Neural crest cell (in vitro differentiated cells): Measurements from ENCODE around the gene POT1. TPM values are rescaled to one million over a fixed set of nuclear protein-coding genes. Genes with fewer than 3 reads are reported as not detected.

Experiments used
- DNase-seq: peaks from one replicate; pipeline ENCODE4 v3.0.0; 2021; ENCODE audit warnings: low read depth, mixed read lengths, low spot score
- H3K27ac Mint-ChIP-seq: one replicate; pipeline ENCODE4 v1.8.0; 2021; ENCODE audit warnings: mild to moderate bottlenecking, mixed read lengths; ENCODE audit not compliant: unreplicated experiment
- H3K27me3 Mint-ChIP-seq: 2 replicates; pipeline ENCODE4 v1.8.0; 2021; ENCODE audit warnings: low read depth, mild to moderate bottlenecking, mixed read lengths
- H3K36me3 Mint-ChIP-seq: 2 replicates; pipeline ENCODE4 v1.8.0; 2021; ENCODE audit warnings: low read depth, mild to moderate bottlenecking, mixed read lengths
- H3K4me1 Mint-ChIP-seq: 2 replicates; pipeline ENCODE4 v1.8.0; 2021; ENCODE audit warnings: mixed read lengths
- H3K4me3 Mint-ChIP-seq: one replicate; pipeline ENCODE4 v1.8.0; 2021; ENCODE audit warnings: mild to moderate bottlenecking, mixed read lengths
- H3K9me3 Mint-ChIP-seq: 2 replicates; pipeline ENCODE4 v1.8.0; 2021; ENCODE audit warnings: mixed read lengths
- CTCF ChIP-seq: fragments of 200-600 bp; sonication (generic); conservative IDR thresholded peaks from 2 replicates; pipeline ENCODE4 v1.5.0; 2021; ENCODE audit warnings: antibody characterized with exemption, mild to moderate bottlenecking
- total RNA-seq: library from RNA; stranded (reverse); gene quantifications from 2 replicates; pipeline ENCODE4 v1.2.1, GENCODE V29; 2021

The POT1 gene
- total RNA-seq, 1 donor from 2014 or later = 23.6 TPM

- Mint-ChIP-seq H3K4me1 (no peaks in the 10 kb centered on the region), H3K4me3 (no peak overlapping the region), H3K9me3 (no peaks in the 10 kb centered on the region), H3K27me3 (no peaks in the 10 kb centered on the region), H3K27ac (no peak overlapping the region), H3K36me3 (peaks cover 18% of the 10 kb centered on the region)
- TF ChIP-seq CTCF = no peak
- DNase-seq = no peak
These were observed 36.3 kb downstream of the POT1 start for GRCh38 chr7:124893140-124893827.

- no peak for TF ChIP-seq CTCF
- Mint-ChIP-seq H3K27me3 (no peaks in the 10 kb centered on the region), H3K4me1 (no peaks in the 10 kb centered on the region), H3K9me3 (no peaks in the 10 kb centered on the region), H3K36me3 (peaks cover 18% of the 10 kb centered on the region), H3K27ac (no peak overlapping the region), H3K4me3 (no peak overlapping the region)
- no peak for DNase-seq
These were observed 42.4 kb downstream of the POT1 start for GRCh38 chr7:124887247-124887646.

- Mint-ChIP-seq H3K4me1 (no peaks in the 10 kb centered on the region), H3K27me3 (no peaks in the 10 kb centered on the region), H3K36me3 (no peaks in the 10 kb centered on the region), H3K9me3 (no peaks in the 10 kb centered on the region), H3K27ac (no peak overlapping the region), H3K4me3 (no peak overlapping the region)
- no peak for DNase-seq
- no peak for TF ChIP-seq CTCF
These were observed 47.6 kb downstream of the POT1 start for GRCh38 chr7:124881981-124882380.

- Mint-ChIP-seq H3K9me3 (no peaks in the 10 kb centered on the region), H3K36me3 (no peaks in the 10 kb centered on the region), H3K27me3 (no peaks in the 10 kb centered on the region), H3K27ac (no peak overlapping the region), H3K4me1 (no peaks in the 10 kb centered on the region), H3K4me3 (no peak overlapping the region)
- DNase-seq = no peak
- no peak for TF ChIP-seq CTCF
These were observed 49.9 kb downstream of the POT1 start for GRCh38 chr7:124879771-124880170.

GRCh38 chr7:124879103-124879502 lies 50.5 kb downstream of the POT1 start:
- Mint-ChIP-seq H3K9me3 (no peaks in the 10 kb centered on the region), H3K36me3 (no peaks in the 10 kb centered on the region), H3K27me3 (no peaks in the 10 kb centered on the region), H3K4me3 (no peak overlapping the region), H3K4me1 (no peaks in the 10 kb centered on the region), H3K27ac (no peak overlapping the region)
- no peak for DNase-seq
- no peak for TF ChIP-seq CTCF
